HCT116 (cell line): ENCODE measurements around the gene CLDN15.

Source experiments
- ATF3 ChIP-seq: IDR thresholded peaks from 2 replicates; pipeline ENCODE4 v1.6.1; 2012
- CTCF ChIP-seq, 3 experiments: fragments of 200-600 bp in 1 of 3; sonication (generic) in 1 of 3; IDR thresholded peaks in 2 of 3; conservative IDR thresholded peaks in 1 of 3; 2 replicates each; pipeline ENCODE4 v1.5.1; 2012 to 2017; ENCODE audit warnings: low read depth in 2 of 3, low read length in 2 of 3, antibody characterized with exemption in 1 of 3, borderline replicate concordance in 1 of 3, control low read depth in 1 of 3, mild to moderate bottlenecking in 1 of 3, mixed read lengths in 1 of 3, mixed run types in 1 of 3, moderate library complexity in 1 of 3; ENCODE audit not compliant: insufficient read depth in 1 of 3
- ELF1 ChIP-seq: IDR thresholded peaks from 2 replicates; pipeline ENCODE4 v1.6.1; 2012; ENCODE audit warnings: low read depth, borderline replicate concordance
- EZH2phosphoT487 ChIP-seq: fragments of 200-600 bp; IDR thresholded peaks from 2 replicates; pipeline ENCODE4 v1.6.1; 2018; ENCODE audit warnings: antibody characterized with exemption, borderline replicate concordance
- POLR2A ChIP-seq: IDR thresholded peaks from 2 replicates; pipeline ENCODE4 v1.7.0; 2011; ENCODE audit warnings: borderline replicate concordance; ENCODE audit not compliant: insufficient read depth, insufficient read length; ENCODE audit errors: extremely low read depth
- POLR2AphosphoS5 ChIP-seq: IDR thresholded peaks from 2 replicates; pipeline ENCODE4 v1.6.1; 2011; ENCODE audit warnings: mild to moderate bottlenecking, low read depth, low read length, moderate library complexity
- RAD21 ChIP-seq: IDR thresholded peaks from 2 replicates; pipeline ENCODE4 v1.6.1; 2012; ENCODE audit warnings: low read depth, mild to moderate bottlenecking
- TCF7L2 ChIP-seq: IDR thresholded peaks from 2 replicates; pipeline ENCODE4 v1.7.0; 2011; ENCODE audit warnings: borderline replicate concordance, inconsistent platforms; ENCODE audit not compliant: insufficient read depth, insufficient read length; ENCODE audit errors: extremely low read depth
- YY1 ChIP-seq: IDR thresholded peaks from 2 replicates; pipeline ENCODE4 v1.6.1; 2011; ENCODE audit warnings: low read length, low read depth, moderate library complexity, mild to moderate bottlenecking; ENCODE audit not compliant: insufficient replicate concordance; ENCODE audit errors: extremely low read depth
- TF ChIP-seq, protein P1 (sequence below): IDR thresholded peaks from 2 replicates; pipeline ENCODE4 v1.6.1; 2012; ENCODE audit warnings: low read depth

GRCh38 chr7:101185258-101185839 lies 52.3 kb downstream of the CLDN15 start:
- TF ChIP-seq POLR2A, result no peak
- no peak for TF ChIP-seq CTCF (IDR thresholded peaks at IDR 0.05 in 2 of 3, conservative IDR thresholded peaks at IDR 0.05 in 1 of 3; ENCODE audit: borderline replicate concordance in 1 of 3, insufficient read depth in 1 of 3, low read depth in 2 of 3, low read length in 2 of 3)
- no peak for TF ChIP-seq YY1
- TF ChIP-seq TCF7L2, result no peak
- no peak for TF ChIP-seq POLR2AphosphoS5
- TF ChIP-seq ELF1, result no peak
- no peak for TF ChIP-seq RAD21
- no peak for TF ChIP-seq ATF3
- TF ChIP-seq EZH2phosphoT487, result no peak
- TF ChIP-seq, protein P1, sequence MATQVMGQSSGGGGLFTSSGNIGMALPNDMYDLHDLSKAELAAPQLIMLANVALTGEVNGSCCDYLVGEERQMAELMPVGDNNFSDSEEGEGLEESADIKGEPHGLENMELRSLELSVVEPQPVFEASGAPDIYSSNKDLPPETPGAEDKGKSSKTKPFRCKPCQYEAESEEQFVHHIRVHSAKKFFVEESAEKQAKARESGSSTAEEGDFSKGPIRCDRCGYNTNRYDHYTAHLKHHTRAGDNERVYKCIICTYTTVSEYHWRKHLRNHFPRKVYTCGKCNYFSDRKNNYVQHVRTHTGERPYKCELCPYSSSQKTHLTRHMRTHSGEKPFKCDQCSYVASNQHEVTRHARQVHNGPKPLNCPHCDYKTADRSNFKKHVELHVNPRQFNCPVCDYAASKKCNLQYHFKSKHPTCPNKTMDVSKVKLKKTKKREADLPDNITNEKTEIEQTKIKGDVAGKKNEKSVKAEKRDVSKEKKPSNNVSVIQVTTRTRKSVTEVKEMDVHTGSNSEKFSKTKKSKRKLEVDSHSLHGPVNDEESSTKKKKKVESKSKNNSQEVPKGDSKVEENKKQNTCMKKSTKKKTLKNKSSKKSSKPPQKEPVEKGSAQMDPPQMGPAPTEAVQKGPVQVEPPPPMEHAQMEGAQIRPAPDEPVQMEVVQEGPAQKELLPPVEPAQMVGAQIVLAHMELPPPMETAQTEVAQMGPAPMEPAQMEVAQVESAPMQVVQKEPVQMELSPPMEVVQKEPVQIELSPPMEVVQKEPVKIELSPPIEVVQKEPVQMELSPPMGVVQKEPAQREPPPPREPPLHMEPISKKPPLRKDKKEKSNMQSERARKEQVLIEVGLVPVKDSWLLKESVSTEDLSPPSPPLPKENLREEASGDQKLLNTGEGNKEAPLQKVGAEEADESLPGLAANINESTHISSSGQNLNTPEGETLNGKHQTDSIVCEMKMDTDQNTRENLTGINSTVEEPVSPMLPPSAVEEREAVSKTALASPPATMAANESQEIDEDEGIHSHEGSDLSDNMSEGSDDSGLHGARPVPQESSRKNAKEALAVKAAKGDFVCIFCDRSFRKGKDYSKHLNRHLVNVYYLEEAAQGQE, result no peak
